IPS DF 6.9 (cell line): ENCODE results near the gene TRIP12.

ENCODE experiments used
- DNase-seq: peaks from one replicate; pipeline ENCODE4 v3.0.0-alpha.2; 2013; ENCODE audit warnings: low read depth, low spot score
- H3K27ac ChIP-seq: one replicate; pipeline ENCODE4 v1.5.1; 2013; ENCODE audit warnings: low read length, control low read depth
- H3K27me3 ChIP-seq: 2 replicates; pipeline ENCODE4 v1.6.1; 2013; ENCODE audit warnings: mild to moderate bottlenecking, low read length; ENCODE audit not compliant: control insufficient read depth, insufficient read depth
- H3K36me3 ChIP-seq: 2 replicates; pipeline ENCODE4 v1.6.1; 2013; ENCODE audit warnings: low read length; ENCODE audit not compliant: control insufficient read depth, insufficient read depth
- H3K4me1 ChIP-seq: 2 replicates; pipeline ENCODE4 v1.6.1; 2013; ENCODE audit warnings: low read length; ENCODE audit not compliant: control insufficient read depth, insufficient read depth
- H3K4me3 ChIP-seq: 2 replicates; pipeline ENCODE4 v1.5.1; 2013; ENCODE audit warnings: mild to moderate bottlenecking, low read length
- H3K9me3 ChIP-seq: 2 replicates; pipeline ENCODE4 v1.6.1; 2013; ENCODE audit warnings: low read length, inconsistent platforms; ENCODE audit not compliant: control insufficient read depth, insufficient read depth
- WGBS: extraction: QIAGEN DNeasy Blood & Tissue Kit; methylation state at CpG from one replicate; pipeline ENCODE4 v1.1.7; 2013; ENCODE audit warnings: mixed read lengths, missing lambda C conversion rate; ENCODE audit not compliant: insufficient read length, insufficient coverage; 5-methylcytosine and 5-hydroxymethylcytosine counted together

Gene TRIP12

DNA sequence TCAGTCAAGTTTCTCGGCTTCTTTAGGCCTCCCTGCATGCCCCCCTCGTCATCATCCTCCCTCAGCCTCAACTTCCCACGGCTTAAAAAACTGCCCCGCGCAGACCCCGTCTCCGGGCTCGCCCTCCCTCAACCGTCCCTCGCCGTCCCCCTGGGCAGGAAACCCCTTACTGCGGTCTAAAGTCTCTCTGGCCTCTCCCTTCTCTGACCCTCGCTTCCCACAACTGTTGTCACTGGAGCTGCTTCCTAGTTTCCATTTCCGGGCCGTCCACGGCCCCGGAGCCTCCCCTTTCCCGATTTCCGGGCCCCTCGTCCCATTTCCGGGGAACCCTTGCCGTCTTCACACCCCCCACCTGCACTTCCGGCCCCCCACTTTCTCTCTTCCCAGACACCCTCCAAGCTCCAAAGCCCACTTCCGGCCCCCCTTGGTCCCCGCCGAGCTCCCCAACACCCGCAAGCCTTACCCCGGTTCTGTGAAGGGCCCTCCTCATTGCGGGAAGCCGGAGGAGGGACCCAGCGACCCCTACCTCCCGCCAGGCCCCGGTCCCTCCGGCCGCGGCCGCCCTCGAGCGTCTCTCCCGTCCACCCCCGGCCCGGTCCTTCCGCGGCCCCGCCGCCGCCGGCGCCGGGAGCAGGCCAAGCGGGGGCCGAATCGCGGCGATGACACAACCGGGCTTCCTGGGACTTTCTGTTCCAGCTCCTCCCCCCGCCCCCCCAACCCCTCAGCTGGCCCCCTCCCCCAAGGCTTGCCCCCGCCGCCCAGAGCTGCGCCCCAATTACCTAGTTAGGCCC, 513 bp downstream of the TRIP12 start:
- WGBS: no CpG with 5 or more reads among the region's 60 CpGs
- Histone ChIP-seq H3K27ac (no peak overlapping the region), H3K9me3 (no peaks in the 10 kb centered on the region), H3K4me3 (peak overlapping the region; percentile 83), H3K27me3 (no peaks in the 10 kb centered on the region), H3K4me1 (no peaks in the 10 kb centered on the region), H3K36me3 (no peaks in the 10 kb centered on the region)
- DNase-seq: peak; percentile 41

DNA sequence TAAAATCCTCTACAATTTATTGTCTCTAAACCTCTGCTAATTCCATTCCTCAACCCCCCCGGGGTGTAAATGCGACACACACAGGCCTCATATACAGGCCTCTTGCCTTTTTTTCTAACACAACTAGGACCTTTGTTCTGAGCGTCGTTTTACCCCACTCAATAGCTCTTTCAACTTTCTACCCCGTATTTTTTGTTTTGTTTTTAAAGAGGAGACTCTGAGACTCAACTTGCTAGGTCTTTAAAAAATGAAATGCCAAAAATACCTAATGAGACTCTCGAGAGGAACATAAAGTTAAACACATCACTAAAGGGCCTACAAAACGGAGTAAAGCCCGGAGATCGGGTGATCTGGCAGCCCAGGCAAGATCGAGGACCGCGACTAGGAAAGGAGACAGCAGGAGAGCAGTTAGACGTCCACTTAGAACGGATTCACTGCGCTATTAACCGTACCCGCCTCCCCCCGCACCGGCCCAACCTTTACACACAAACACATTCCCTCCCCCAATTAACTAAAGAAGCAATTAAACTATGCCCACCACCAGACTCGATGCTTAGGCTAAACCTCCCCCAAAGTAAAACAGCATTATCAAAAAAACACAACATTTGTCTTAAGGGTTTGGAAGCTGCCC, 1.7 kb downstream of the TRIP12 start:
- WGBS: no CpG with 5 or more reads among the region's 20 CpGs

GRCh38 chr2:229917793-229918192, 4.0 kb downstream of the TRIP12 start:
- no CpG with 5 or more reads among the region's 5 CpGs for WGBS
- no peaks in the 10 kb centered on the region for H3K9me3 ChIP-seq
- no peaks in the 10 kb centered on the region for H3K27me3 ChIP-seq
- H3K27ac ChIP-seq: no peak overlapping the region
- H3K4me1 ChIP-seq: no peaks in the 10 kb centered on the region
- H3K36me3 ChIP-seq: 0 out of 2 replicates have a peak, but pooled peaks cover 2% of the 10 kb centered on the region
- DNase-seq: no peak
- no peak overlapping the region for H3K4me3 ChIP-seq

More for the DNA sequence above, 1.7 kb downstream of the TRIP12 start:
- H3K4me3 ChIP-seq: peak overlapping the region; percentile 83; the same call in 1 of the 2 replicates
- DNase-seq: no peak
- H3K27me3 ChIP-seq: no peaks in the 10 kb centered on the region
- no peaks in the 10 kb centered on the region for H3K4me1 ChIP-seq
- H3K9me3 ChIP-seq: no peaks in the 10 kb centered on the region
- H3K27ac ChIP-seq: no peak overlapping the region
- no peaks in the 10 kb centered on the region for H3K36me3 ChIP-seq

GRCh38 chr2:229914171-229914570, 7.6 kb downstream of the TRIP12 start:
- 0 out of 2 replicates have a peak, but pooled peaks cover 2% of the 10 kb centered on the region for H3K36me3 ChIP-seq
- no CpG with 5 or more reads among the region's 2 CpGs for WGBS
- H3K27ac ChIP-seq: no peak overlapping the region
- no peaks in the 10 kb centered on the region for H3K9me3 ChIP-seq
- no peak for DNase-seq
- H3K4me3 ChIP-seq: no peak overlapping the region
- no peaks in the 10 kb centered on the region for H3K27me3 ChIP-seq
- no peaks in the 10 kb centered on the region for H3K4me1 ChIP-seq

DNA sequence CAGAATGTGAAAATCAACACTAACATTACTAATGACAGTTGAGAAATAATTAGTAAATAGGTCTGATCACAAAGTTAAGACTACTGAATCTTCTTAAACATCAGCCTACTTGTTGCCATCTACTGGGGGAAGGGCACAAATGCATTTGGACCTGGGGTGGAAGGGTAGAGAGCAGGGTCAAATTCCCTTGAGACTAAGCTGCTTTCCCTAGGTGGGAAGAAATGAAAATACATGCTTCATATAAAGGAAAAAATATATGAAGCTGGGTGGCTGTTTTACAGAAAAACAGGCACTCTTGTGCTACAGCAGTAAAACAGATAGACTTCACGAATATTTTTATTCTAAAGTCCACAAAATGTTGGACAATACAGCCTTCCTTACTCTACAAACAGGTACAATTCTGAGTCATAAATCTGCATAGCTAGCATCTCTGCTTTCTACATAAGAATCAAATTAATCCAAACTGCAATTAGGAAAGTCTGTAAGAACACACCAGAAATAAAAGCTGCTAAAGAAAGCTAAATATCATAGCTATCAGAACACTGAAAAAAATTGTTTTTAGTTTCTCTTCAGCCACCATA, 10.9 kb downstream of the TRIP12 start:
- H3K36me3 ChIP-seq: peaks cover 2% of the 10 kb centered on the region; the same call in 1 of the 2 replicates
- DNase-seq: no peak
- H3K4me1 ChIP-seq: no peaks in the 10 kb centered on the region
- H3K9me3 ChIP-seq: no peaks in the 10 kb centered on the region
- no peaks in the 10 kb centered on the region for H3K27me3 ChIP-seq
- H3K27ac ChIP-seq: no peak overlapping the region
- WGBS: no CpG with 5 or more reads among the region's 1 CpG
- no peak overlapping the region for H3K4me3 ChIP-seq

GRCh38 chr2:229910147-229910831, 11.5 kb downstream of the TRIP12 start:
- Histone ChIP-seq H3K9me3 (no peaks in the 10 kb centered on the region), H3K27me3 (no peaks in the 10 kb centered on the region), H3K36me3 (peaks cover 2% of the 10 kb centered on the region; the same call in 1 of the 2 replicates), H3K4me3 (no peak overlapping the region), H3K27ac (no peak overlapping the region), H3K4me1 (no peaks in the 10 kb centered on the region)
- no CpG with 5 or more reads among the region's 1 CpG for WGBS
- DNase-seq: no peak

GRCh38 chr2:229909090-229909489, 12.7 kb downstream of the TRIP12 start:
- H3K27ac ChIP-seq: no peak overlapping the region
- WGBS: no CpG with 5 or more reads among the region's 2 CpGs
- no peak for DNase-seq
- H3K36me3 ChIP-seq: peaks cover 2% of the 10 kb centered on the region; the same call in 1 of the 2 replicates
- no peaks in the 10 kb centered on the region for H3K9me3 ChIP-seq
- H3K4me1 ChIP-seq: no peaks in the 10 kb centered on the region
- H3K27me3 ChIP-seq: no peaks in the 10 kb centered on the region
- no peak overlapping the region for H3K4me3 ChIP-seq

- no peak for DNase-seq
- Histone ChIP-seq H3K4me3 (no peak overlapping the region), H3K9me3 (no peaks in the 10 kb centered on the region), H3K27me3 (no peaks in the 10 kb centered on the region), H3K36me3 (no peaks in the 10 kb centered on the region; the same call in 1 of the 2 replicates), H3K4me1 (no peaks in the 10 kb centered on the region), H3K27ac (no peak overlapping the region)
- no CpG with 5 or more reads among the region's 2 CpGs for WGBS
These were observed 16.2 kb downstream of the TRIP12 start for GRCh38 chr2:229905601-229906000.

- WGBS: no CpG with 5 or more reads among the region's 3 CpGs
- Histone ChIP-seq H3K4me1 (no peaks in the 10 kb centered on the region), H3K9me3 (no peaks in the 10 kb centered on the region), H3K27me3 (no peaks in the 10 kb centered on the region), H3K36me3 (no peaks in the 10 kb centered on the region; the same call in 1 of the 2 replicates), H3K4me3 (no peak overlapping the region), H3K27ac (no peak overlapping the region)
- DNase-seq: no peak
These were observed 18.8 kb downstream of the TRIP12 start for GRCh38 chr2:229903037-229903436.

GRCh38 chr2:229901819-229902218, 20.0 kb downstream of the TRIP12 start:
- no peaks in the 10 kb centered on the region; the same call in 1 of the 2 replicates for H3K36me3 ChIP-seq
- DNase-seq: no peak
- H3K9me3 ChIP-seq: no peaks in the 10 kb centered on the region
- no peaks in the 10 kb centered on the region for H3K4me1 ChIP-seq
- no peak overlapping the region for H3K27ac ChIP-seq
- H3K27me3 ChIP-seq: no peaks in the 10 kb centered on the region
- no peak overlapping the region for H3K4me3 ChIP-seq
- WGBS: no CpG with 5 or more reads among the region's 3 CpGs
